Measurements from ENCODE around the gene DUSP12.

DUSP12 gene

DNA sequence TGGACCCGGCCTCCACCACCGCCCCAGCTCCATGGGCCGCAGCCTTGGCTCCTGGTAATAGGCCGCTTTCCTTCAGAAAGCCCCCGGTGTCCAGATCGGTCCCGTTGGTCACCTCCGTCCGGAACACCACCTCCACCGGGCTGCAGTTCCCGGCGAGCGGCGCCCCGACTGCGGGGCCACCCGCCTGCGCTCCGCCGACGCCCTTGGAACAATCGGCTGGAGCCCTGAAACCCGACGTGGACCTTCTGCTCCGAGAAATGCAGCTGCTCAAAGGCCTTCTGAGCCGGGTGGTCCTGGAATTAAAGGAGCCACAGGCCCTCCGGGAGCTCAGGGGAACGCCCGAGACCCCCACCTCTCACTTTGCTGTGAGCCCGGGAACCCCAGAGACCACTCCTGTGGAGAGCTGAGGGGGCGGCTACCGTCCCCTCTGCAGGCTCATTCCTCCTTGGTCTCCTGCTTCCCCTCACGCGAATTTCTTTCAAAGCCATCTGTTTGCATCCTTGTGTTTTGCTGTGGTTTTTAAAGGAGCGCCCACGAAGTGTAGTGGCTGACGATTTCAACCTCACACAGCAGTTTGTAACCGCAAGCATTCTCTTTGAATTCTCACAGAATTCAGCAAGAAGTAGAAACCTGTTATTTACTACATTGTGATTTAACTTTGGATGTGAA lies 22.2 kb upstream of the DUSP12 start:
- in situ Hi-C loops (cut with MboI; ENCODE audit: low sequenced_read_pairs), result no loop called here

DNA sequence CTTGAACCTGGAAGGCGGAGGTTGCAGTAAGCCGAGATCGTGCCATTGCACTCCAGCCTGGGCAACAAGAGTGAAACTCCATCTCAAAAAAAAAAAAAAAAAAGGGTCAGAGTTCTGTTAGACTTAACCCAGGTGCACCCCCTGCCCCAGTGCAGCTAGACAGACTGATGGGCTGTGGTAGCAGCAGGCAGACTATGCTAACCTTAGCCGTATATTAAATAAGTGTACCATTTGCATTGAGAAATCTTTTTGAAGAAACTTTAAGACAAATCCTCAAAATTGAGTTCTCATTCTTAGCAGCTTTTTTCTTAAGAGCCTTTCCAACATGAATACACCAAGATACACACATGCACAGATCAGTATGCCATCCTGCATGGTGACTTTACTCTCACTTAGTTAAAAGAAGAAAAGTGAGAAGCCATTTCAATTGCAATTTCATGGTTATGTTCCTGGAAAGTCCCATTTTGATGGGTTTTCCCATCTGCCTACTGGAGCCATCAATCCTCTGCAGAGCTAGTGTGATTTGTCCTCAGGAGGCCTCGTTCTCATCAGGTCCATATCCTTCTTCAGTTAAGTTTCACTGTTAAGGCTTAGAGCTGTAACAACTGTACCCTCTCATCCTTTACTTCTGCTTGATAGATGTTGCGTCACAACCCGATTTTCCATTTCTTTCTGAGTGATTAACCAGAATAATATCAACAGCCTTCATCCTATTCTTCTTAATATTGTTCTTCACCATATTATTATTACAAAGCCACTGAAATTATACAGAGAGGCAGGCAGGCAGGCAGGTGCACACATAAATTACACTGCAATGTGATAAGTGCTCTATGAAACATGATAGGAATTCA lies 21.0 kb upstream of the DUSP12 start:
- in situ Hi-C loops (cut with MboI; ENCODE audit: low sequenced_read_pairs), result no loop called here

DNA sequence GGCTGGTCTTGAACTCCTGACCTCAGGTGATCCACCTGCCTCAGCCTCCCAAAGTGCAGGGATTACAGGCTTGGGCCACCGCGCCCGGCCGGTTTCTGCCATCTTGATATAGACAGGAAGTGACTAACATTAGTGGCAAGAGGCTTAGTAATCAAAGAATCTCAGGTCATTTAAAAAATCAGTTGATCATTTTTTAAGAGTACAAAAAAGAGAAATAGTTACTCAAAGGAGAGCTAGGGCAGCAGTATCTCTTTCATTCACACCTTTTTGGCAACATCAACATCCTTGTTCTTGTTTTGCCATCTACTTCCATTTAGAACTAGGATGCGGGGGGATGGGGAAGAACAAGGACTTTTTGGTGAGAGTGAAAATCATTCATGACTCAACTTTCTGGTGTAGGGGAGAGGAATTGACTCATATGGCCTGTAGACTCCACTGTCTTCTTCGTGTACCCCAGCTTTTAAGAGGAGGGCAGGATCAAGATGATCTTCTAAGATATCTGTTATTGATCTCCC lies 19.5 kb upstream of the DUSP12 start:
- in situ Hi-C loops (cut with MboI; ENCODE audit: low sequenced_read_pairs), result no loop called here

DNA sequence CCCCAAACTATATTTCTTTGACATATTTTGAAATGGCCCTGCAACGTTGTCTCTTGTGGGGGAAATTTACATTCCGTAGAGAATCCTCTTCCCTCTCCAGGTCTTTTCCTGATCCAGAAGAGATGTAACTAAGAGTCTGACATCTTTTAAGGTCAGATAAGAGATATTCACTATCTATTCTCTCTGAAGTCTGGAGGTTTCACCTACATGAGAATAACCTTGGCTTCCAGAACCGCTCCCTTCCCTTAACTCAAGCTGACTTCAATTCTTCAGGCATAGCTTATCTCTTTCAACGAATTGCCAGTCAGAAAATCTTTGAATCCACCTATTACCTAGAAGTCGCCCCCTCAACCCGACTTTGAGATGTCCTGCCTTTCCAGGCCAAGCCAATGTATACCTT lies 18.3 kb upstream of the DUSP12 start:
- in situ Hi-C loops (cut with MboI; ENCODE audit: low sequenced_read_pairs), result no loop called here

DNA sequence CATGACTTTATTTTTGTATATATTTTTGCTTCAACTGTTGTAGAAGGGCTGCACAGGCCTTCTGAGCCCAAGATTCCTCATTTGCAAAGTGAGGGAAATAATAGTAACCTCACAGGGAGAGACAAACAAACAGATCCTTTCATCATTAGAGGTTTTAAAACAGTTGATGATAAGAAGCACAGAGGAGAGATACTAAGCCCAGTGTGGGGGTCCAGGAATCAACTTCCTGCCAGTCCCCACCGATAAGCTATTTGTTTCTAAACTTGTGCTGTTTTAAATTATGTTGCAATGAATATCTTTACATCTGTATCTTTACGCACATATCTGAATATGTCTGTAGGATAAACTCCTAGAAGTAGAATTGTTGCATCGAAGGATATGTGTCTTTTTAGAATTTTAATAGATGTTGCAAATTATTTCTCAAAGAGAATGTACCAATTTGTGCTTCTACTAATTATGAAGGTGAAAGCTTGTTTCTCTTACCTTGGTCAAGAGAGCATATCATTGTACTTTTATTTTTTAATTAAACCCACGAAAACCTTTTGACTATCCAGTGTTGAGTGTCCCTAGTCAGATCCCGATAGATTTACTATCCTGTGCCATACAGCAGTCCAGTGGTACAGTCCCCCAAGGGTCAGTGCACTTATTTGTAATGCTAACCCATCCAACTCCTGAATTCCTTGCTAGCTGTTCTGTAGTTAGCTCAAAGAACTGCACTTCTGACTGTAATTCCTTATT lies 17.4 kb upstream of the DUSP12 start:
- in situ Hi-C loops (cut with MboI; ENCODE audit: low sequenced_read_pairs), result no loop called here

DNA sequence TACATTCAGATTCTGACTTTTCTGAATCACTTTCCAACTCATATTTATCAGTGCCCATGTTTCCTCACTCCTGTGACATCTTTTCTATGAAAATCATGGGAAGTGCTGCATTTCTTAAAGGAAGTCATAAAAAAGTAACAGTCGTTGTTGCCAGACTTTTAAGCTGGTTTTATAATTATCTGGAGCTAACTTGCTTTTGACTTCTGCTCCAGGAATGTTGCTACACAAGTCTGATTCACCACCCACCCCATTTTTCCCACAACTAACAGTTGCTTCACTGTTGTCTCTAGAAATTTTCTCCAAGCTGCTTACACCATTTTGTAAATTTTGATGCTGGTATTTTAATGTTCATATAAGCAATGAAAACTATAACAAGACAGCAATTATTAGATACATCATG lies 16.1 kb upstream of the DUSP12 start:
- in situ Hi-C loops (cut with MboI; ENCODE audit: low sequenced_read_pairs), result no loop called here

DNA sequence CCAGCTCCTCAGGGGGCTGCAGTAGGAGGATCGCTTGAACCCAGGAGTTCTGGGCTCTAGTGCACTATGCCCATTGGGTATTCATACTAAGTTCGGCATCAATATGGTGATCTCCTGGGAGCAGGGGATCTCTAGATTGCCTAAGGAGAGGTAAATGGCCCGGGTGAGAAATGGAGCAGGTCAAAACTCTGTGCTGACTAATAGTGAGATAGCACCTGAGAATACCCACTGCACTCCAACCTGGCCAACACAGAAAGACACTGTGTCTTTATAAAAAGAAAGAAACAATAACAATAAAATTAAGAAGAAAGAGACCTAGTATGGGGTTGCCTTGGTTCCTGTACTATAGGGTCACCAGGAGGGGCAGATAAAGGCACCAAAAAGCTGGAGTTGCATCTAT lies 13.7 kb upstream of the DUSP12 start:
- in situ Hi-C loops (cut with MboI; ENCODE audit: low sequenced_read_pairs), result no loop called here

DNA sequence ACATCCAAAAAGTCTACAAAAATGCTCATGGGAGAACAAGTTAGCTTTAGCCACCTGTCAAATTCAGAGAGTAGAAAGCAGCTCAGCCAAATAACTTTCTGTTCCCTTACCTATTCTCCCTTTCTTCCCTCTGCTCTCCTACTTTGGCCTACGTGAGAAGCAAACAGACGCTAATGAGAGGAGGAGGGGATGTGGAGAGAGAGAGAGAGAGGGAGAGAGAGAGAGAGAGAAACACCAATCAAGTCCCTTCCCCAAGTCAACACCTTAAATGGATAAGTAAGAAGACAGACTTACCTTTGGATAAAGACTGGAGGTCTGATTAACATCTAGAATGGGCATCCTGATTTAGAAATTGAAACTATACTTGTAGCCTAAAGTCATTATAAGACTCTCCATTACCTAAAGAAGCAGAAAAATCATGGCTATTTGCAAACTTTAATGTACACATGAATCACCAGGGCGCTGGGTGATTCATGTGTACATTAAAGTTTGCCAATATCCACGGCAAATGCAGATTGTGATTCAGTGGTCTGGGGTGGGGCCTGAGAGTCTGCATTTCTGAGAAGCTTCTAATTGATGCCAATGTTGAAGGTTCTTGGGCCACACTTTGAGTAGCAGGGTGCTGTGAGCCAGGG lies 13.1 kb upstream of the DUSP12 start:
- in situ Hi-C loops (cut with MboI; ENCODE audit: low sequenced_read_pairs), result no loop called here

DNA sequence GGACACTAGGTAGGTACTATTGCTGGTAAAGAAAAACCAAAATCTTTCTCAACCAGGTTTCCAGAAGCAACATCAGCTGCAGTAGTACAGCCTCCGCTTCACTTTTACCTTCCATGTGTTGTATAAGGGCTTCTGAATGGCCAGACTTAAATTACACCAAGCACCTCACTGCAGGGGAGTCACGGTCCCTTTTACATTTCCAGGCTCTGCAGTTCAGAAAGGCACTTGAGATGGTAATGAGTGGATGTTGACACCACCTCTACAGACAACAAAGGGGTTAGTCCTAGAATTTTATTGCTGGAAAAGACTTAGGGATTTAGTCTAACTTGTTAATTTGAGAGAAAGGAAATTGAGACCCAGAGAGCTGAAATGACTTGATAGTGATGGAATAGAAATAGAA lies 12.0 kb upstream of the DUSP12 start:
- in situ Hi-C loops (cut with MboI; ENCODE audit: low sequenced_read_pairs), result no loop called here

DNA sequence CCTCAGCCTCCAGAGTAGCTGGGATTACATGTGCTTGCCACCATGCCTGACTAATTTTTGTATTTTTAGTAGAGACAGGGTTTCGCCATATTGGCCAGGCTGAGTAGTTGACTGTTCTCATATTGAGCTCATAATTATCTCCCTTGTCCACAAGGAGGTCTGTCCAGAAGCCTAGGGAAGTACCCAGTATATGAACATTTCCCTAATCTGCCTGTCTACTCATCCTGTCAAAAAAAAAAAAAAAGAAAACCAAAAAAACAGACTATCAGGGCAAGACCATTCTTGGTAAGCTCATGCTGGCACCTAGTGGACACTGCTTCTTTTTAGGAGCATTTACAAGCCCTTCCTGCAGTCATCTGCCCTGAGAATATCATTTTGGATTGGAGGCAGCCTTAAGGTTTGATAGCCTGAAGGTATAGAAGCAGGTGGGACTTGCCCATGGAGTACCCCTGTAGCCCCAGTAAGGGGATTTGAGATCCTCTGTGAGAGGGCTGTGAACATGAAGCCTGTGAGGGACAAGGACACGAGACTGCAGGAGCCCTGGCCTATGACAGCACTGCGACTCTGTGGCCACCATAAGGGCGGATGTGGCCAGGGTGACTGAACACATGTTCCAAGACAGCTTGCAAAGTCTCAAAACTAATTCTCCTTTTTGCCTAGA lies 10.8 kb upstream of the DUSP12 start:
- in situ Hi-C loops (cut with MboI; ENCODE audit: low sequenced_read_pairs), result no loop called here

DNA sequence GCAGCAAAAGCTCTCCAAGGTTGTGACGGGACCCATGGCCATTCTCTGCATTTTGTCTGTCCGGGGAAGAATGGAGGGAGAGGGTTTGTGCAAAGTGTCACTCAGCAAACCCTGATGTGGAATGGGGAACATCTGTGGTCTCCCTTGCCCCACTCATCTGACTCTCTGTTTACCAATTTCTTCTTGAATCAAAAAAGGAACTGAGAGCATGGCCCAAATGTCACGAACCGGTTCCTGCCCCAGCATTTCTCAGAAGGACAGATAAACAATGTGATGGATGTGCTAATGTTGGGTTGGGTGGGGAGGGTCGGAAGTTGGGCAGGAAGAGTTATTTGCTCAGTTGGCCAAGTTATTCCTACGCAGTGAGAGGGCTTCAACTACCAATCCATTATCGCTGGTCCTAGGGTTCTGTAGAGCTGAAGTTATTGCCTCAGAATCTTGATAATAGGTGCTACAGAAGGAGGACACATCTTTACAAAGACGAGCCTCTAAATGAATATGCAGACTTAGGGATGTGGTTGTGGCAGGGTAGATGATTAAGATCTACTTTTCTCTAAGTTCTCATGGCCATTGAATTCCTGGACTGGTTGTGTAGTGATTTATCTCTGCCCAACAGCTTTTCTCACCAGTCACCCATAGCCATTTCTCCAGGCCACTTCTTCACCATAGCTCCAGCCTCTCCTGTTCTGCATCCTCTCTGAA lies 9.6 kb upstream of the DUSP12 start:
- in situ Hi-C loops (cut with MboI; ENCODE audit: low sequenced_read_pairs), result no loop called here

DNA sequence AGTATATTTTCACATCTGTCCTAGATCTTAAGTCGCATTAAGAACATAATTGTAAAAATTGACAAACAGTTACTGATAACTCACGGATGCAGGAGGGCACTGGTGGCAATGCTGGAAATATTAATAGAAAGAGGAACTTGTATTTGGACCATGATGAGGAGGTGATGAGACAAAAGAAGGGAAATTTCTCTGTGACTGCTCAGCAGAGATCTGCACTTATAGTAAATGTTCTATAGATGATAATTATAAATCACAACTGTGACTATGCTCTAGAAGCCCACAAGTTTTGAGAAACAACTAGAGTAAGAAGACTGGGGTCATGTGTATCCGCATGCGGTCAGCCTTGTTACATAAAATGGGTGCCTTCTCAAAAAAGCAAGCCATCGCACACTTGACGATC lies 8.7 kb upstream of the DUSP12 start:
- in situ Hi-C loops (cut with MboI; ENCODE audit: low sequenced_read_pairs), result no loop called here

DNA sequence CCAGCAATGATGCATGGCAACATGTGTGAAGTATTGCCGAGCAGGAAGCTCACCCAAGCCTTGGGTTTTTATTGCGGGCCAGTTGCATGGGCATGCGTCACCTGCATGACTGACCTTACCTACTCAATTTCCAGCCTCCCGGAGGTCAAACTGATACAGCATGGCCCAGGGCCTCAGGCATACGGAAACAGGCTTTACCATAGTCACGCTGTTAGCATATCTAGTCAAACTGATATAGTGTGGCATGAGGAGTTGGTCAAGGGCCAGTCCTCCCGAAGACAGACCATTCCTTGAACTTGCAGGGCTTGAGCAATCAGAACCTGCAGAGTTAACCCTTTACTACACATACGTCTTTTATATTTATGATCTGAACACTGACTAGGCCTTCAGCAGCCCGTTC lies 6.4 kb upstream of the DUSP12 start:
- in situ Hi-C loops (cut with MboI; ENCODE audit: low sequenced_read_pairs), result no loop called here

DNA sequence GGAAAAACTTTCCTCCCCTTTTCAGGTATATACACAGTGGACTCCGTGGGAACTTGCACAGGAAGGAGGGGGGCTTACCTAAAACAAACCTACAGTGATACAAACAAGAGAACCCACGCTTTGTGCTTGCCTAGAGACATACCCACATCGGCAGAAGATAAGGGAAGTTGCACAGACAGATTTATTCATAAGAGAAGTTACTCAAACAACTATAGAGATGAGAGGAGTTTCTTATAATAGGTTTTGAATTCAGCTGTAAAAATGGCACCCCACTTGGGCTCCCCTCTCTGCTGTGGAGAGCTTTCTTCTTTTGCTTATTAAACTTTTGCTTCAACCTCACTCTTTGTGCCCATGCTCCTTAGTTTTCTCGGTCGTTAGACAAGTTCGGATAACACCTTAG lies 1.8 kb upstream of the DUSP12 start:
- in situ Hi-C loops (cut with MboI; ENCODE audit: low sequenced_read_pairs), result no loop called here

DNA sequence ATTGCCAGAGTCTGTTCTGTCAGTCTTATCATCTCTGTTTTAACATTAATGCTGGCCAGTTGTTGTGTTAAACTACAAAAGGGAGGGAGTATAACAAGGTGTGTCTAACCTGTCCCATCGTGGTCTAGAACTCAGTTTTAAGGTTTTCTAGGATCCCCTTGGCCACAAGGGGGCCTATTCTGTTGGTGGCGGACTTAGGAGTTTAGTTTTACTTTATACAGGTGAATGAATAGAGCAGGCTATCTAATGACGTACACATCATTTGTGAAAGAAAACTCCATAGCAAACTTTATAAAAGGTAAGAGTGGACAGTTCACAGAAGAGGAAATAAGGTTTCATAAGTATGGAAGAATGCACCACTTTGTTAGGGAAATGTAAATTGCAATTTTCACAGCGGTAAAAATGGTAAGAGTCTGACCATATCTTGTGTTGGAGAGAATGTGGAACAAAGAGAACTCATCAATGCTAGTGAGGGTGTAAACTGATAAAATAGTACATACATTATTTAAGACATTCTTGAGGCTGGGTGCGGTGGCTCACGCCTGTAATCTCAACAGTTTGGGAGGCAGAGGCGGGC lies 14.0 kb downstream of the DUSP12 start:
- in situ Hi-C loops (cut with MboI; ENCODE audit: low sequenced_read_pairs), result no loop called here

DNA sequence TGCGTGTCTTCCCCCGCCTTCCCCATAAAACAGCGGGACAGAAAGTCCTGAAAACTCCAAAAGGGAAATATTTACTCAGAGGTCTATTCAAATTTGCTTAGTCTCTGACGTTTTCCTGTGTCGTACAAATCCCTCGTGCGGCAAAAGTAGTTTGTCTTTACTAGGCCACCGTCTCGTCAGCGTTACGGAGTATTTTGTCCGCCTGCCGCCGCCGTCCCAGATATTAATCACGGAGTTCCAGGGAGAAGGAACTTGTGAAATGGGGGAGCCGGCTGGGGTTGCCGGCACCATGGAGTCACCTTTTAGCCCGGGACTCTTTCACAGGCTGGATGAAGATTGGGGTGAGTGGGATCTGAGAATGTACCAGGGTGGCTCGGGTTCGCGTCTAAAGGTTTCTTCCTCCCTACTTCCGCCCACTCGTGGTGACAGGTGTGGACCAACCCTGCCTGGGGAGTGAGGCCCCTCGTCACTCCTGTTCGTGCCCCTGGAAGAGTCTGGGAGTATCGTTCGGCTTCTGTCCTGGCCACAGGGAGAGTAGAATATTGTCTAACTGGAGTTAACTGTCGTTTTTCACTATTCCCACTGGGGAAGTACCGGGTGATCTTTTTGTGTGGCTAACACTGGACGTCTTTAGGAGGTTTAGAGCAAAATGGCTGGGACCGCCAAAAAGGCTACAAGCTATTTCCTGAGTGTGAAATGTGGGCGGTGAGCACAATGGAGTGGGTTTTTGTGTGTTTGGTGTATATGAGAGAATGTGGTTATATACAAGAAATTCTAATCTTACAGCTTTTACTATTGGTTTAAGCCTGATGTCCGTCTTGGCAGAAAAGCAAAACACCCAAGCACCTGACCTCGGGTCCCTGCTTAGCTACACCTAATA lies 16.8 kb downstream of the DUSP12 start, which contains the start of gene ATF6:
Gene ATF6 (plus strand): TSS at position 219 of the 880 bp plus-strand sequence. CDS start 41 bp downstream, at position 260.
- in situ Hi-C loops (cut with MboI; ENCODE audit: low sequenced_read_pairs), result no loop called here

DNA sequence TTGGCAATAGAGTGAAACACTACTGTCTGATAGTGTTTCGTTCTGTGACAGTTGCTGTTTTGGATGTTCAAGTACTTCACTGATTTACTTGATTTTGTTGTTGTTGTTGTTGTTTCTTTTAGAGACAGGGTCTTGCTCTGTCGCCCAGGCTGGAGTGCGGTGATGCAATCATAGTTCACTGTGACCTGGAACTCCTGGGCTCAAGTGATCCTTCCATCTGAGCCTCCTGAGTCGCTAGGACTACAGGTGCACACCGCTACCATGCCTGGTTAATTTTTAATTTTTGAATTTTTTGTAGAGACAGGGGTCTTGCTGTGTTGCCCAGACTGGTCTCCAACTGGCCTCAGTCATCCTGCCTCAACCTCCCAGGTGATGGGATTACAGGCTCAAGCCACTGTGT lies 18.9 kb downstream of the DUSP12 start:
- in situ Hi-C loops (cut with MboI; ENCODE audit: low sequenced_read_pairs), result no loop called here

DNA sequence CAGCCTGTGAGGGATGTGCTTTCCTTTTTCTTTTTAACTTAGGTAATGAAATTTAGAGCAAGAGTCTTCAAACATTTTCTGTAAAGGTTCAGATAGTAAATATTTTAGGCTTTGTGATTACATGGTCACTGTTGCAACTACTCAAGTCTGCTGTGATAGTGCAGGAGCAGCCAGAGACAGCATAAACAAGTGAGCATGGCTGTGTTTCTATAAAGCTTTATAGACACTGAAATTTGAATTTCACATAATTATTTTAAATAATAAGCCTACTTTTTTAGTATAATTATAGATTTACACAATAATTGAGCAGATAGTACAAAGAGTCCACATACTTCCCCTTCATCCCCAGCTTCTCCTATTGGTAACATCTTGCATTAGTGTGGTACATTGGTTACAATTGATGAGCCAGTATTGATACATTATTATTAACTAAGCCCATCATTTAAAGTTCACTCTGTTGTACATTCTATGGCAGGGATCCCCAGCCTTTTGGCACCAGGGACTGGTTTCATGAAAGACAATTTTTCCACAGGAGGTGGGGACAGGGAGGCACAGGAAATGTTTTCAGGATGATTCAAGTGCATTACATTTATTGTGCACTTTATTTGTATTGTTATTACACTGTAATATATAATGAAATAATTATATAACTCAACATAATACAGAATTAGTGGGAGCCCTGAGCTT lies 19.5 kb downstream of the DUSP12 start:
- in situ Hi-C loops (cut with MboI; ENCODE audit: low sequenced_read_pairs), result no loop called here

All from hTERT RPE-1 (cell line).